NCI-H2196 treated with DMSO at 0.1 percent for 48 hours (cell line): ENCODE results near the gene CTDSPL.

ENCODE experiments used
- DNase-seq: peaks from one replicate; lab custom pipeline; 2025; ENCODE audit not compliant: unreplicated experiment; lab: John Stamatoyannopoulos, UW

CTDSPL gene

DNA sequence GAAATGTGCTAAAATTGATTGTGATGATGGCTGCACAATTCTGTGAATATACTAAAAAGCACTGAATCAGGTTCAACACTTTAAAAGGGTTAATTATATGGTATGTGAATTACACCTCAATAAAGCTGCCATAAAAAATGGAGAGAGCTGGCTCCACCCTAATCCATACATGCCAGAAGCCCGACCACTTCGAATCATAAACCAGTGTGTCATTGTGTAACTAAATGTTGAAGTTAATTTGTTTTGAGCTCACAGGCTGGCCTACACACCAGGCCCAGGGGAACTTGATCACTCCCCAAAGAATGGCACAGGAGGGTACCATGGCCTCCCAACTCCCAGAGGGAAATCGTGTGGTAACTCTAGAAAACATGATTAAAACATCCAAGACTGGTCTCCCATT is 153.8 kb downstream of the CTDSPL start:
- no peak for DNase-seq

DNA sequence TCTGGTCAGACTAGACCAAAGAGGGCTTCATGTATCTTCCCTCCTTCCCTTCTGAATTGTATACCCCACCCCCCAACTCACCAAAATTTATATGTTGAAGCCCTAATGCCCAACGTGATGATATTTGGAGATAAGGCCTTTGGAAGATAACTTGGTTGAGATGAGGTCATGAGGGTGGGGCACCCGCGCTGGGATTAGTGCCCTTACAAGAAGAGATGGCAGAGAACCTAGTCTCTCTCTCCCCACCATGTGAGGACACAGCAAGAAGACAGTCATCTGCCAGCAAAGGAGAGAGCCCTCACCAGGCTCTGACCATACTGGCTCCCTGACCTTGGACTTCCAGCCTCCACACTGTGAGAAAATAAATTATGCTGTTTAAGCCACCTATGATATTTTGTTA is 154.3 kb downstream of the CTDSPL start:
- no peak for DNase-seq

DNA sequence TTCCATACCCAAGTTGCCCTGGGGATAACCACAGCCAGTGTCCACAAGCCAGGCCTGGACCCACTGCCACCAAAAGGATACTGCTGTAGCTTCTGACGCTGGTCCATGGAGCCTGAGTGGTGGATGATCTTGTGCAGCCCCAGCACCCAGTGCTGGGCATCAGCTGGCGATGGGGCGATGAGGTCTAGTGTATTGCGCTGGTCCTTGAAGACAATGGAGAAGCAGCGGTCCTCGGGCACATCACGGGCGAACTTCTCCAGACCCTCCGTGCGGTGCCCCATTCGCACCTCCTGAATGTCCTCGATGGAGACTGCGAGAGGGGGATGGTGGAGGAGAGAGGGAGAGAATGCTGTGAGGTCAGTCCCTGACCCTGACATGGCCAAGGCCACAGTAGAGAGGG is 154.7 kb downstream of the CTDSPL start:
- no peak for DNase-seq

DNA sequence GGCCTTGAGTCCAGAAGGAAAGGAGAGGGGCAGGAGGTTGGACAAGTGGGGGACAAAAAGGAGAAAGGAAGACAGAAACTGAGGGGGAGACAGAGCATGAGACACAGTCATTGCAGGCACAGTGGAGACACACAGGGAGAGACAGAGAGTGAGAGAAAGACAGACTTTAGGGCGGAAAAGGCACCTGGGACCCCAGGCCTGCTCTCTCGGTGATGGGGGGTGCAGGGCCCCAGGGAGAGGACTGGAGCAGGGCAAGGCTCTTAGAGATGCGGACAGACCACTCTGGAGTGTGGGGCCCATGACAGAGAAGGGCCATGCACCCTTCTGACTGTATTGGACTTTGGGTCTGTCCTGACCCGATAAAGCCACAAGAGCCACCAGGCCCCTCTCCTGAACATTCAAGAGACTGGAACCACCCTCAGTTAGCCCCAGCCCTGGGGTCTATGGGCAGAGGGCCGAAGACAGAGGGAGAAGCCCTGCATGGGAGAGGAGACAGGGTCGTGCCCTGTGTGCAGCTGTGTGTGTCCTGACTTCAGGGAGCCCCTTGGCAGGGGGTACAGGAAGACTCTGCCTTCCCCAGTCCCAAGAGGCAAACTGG is 155.3 kb downstream of the CTDSPL start:
- DNase-seq: no peak

DNA sequence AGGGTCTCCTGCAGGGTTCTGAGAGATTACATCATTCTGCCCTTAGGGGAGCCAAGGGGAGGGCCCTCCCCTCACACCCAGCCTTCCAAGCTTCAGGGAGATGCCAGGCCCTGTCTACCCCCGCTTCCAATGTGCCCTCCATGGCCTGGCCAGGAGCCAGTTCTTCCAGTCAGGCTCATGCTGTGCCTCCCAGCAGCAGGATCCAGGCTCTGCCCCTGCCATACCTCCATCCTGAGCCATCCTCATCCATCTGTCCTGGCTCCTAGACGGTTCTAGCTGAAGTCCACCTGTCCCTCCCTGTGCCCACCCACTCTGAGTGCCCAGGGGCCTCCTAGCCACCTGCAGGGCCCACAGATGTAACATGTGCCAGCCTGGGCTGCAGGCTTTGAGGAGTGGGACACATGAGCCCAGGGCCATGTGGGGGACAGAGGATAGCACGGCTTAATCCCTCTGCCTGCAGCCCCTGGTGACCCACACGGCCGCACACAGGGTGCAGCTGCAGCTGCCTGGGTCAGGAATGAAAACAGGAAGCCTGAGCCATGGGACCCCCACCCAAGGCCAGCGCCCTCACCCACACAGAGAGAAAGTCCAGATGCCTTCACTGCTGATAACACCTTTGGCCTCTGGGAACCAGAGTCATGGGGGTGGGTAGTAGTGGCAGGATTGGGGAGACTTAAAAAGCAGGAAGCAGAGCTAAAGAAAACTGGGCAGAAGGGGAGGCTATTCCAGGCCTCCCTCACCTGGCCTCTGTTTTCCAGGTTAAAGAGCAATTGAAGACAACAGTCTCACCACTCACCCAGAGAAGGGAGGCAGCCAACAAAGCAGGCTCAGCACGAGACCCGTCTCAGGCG is 156.0 kb downstream of the CTDSPL start:
- no peak for DNase-seq

DNA sequence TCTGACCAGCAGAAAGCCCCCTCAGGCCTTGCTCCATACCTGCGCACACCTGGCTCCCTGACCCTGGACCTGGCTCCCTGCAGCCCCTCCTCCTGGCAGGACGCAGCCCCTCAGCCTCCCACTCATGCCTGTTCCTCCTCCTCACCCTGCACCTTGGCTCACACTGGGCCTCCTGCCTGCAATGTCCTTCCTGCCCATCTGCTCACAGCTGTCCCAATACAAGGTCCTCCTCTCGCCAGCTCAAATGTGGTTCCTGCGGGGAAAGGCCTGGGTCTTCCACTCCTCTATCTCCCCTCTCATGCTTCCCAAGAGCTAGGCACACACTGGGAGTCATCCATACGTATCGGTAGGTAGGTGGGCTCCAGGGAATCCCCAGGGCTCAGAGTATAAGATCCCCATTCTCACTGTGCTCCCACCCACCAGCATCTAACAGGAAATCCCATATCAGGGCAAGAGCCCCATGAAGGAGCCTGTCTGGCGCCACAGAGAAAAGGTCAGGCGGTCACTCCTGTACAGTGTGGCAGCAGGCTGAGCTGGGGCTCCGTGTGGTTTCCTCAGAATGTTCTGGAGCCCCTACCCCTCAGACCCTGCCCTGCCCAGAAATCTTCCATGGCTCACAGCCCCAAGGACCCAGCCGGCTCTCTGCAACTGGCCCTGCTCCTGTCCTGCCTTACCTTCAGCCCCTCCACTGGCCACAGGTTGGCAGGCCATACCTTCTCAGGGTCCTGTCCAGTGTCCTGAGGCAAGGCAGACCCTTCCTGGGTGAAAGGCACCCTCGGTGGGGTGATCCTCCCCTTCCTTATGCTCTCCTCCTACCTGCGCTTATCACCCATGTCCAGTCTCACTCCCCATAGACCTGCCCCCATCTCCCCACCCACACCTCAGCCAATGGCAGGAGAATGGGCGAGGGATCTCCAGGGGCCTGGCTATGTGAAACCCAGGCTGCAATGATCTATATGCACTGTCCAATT is 156.9 kb downstream of the CTDSPL start:
- no peak for DNase-seq

DNA sequence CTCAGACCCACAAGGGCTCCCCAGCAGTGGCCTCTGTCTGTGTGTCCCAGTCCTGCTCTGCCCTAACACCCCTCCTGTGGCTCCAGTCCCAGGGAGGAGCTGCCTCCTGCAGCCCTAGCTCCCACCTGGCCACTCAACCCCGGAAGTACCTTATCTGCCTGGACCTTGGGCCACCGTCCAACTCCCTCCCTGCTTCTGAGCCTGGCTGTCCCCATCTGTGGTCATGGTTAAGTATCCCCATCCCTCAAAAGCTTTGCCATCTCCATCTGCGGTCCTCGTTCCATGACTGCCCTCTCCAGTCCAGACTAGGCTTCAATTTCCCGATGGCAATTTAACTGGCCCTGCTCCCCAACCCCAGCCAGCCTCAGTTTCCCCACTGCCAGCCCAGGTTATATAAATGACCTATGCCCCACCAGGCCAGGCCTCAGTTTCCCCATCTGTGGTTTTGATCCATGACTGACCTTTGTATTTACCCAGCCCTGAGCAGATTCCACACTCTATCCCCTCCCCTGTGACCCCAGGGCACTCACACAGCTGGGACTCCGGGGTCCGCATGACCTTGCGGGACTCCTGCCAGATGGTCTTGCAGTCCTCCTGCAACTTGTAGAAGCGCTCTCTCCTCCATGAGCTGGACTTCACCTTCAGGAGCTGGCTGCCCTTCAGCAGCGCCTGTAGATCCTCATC is 158.1 kb downstream of the CTDSPL start:
- no peak for DNase-seq

DNA sequence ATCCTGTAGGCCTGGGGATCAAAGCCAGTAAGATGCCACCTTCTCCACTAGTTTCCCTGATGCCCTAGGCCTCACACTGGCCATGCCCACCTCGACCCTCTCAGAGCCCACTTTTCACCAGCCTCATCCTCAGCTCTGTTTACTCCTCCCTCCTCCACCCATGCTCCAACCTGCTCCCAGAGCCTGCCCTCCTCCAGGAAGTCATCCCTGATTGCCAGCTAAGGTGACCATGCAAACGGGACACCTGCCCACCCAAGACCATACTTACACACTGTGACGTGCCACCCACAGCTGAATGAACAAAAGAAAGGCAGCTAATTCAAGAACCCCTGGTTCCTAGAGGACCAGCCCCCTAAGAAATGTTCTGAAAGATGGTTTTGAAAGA is 158.7 kb downstream of the CTDSPL start:
- no peak for DNase-seq

DNA sequence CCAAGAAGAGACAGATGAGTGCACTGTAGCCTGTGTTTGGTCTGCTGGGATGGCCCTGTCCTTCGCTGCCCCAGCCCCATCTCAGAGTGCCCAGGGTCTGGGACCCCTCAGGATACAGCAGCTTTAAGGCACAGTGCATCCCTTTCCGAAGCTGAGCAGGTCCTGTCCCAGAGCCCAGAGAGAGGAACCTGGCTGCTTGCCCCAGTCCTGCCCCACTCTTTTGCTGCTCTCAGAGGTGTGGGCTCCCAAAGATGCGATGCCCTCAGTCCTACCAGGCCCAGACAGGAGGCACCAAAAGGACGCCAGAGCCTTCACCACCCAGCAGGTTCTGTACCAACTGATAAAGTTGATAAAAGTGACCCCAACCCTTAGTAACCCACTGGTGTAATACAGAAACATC is 159.5 kb downstream of the CTDSPL start:
- DNase-seq: no peak

DNA sequence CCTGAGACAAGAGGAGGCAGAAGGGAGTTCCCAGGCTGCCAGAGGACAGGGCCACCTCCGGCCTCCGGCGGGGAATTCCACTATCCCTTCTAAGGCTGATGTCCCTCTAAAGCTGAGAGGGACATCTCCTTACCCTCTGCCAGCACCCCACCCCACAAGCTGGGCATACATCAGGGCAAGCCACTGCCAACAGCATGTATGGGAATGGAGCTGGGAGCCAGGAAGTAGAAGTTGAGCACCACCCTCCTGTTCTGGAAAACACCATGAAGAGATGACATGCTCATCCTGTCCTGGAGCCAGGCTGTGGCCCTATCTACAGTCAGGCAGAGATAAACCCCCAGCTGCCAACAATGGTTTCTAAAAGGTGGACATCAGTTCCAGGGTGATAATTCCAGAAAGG is 160.6 kb downstream of the CTDSPL start:
- no peak for DNase-seq

DNA sequence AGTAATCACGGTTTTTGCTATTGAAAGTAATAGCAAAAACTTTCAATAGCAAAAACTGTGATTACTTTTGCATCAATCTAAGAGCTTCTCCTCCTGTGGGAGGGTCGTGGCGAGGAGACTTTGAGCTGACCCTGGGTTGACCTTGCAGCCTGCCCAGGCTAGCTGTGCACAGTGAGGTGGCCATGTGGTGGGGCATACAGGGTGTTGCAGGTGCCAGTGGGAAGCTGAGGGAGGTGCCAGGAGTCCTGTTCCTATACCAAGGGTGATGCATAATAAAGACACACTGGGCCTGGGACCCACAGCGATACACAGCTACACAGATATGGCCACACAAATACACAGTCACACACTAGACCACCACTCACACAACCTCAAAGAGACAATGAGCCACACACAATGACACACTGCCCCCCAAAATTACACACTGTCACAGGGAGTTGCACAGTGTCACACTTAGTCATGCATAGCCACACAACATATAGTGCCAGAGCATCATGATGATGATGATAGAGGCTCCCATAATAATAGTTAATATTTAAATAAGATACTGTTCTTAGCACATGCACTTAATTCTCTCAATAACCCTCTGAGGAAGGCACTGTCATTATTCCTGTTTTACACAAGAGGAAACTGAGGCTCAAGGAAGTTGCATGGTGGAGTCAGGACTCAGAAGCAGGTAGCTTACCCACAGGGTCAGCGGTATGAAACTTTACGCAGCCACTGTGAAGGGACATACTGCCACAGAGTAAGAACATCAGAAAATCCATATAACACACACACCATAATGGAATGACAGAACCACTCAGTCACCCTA is 161.4 kb downstream of the CTDSPL start:
- DNase-seq: no peak

DNA sequence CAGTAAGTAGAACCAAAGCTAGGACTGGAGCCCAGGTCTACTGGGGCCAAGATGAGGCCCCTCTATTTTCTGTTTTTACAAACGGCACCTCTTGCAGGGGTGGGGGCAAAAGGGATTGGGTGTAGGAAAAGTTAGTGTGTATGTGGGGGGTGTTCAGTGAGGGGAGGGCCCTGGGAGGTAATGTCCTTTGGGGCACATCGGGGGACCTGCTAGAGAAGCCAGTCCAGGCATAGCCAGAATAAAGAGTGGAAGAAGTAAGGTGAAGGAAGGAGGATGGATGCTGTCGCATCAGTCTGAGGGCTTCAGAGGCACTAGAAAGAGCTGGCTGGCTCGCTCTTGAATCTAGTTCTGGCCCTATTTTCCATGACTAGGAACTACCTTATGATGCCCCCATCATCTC is 165.2 kb downstream of the CTDSPL start:
- DNase-seq: no peak

DNA sequence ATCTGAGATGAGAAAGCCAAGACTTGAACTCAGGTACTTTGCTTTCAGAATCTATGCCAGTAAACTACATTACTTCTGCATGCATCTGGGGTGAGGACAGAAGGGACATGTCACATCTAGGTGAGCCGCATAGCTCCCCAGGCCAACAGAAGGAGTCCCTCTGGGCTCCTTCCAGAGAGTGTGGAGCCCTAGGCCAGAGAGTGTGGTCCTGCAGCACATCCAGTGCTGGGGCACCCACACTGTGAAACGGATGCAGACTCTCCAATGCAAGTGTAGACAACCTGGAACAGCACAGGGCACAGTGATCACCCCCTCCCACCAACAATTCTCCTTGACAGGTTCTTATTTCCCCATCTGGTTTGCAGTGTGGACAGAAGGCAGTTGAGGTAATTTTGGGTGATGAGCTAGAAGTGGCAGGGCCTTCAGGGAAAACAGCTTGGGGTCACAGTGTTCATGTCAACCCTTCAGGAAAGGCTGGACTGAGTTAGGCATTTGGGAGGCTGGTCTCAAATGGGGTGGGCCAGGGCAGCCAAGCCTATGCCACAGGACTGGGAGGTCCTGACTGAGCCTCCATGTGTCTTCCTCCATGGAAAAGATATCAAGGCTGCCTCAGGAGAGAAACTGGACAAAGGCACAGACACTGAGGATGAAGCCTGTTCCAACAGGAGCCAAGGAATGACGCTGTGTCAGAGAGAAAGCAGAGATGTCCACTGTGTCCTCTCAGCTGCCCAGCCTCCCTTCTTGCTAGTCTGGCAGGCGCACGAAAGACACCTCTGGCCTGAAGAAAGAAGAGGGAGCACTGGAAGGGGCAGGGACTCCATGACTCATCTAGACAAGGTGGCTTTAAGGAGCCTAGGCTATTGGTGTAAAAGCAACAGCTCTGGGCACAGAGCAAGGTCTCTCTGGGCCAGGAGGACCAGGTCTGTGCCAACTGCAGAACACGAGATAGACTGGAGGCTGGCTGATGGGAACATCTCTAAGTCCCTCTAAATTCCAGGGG is 166.1 kb downstream of the CTDSPL start:
- no peak for DNase-seq

DNA sequence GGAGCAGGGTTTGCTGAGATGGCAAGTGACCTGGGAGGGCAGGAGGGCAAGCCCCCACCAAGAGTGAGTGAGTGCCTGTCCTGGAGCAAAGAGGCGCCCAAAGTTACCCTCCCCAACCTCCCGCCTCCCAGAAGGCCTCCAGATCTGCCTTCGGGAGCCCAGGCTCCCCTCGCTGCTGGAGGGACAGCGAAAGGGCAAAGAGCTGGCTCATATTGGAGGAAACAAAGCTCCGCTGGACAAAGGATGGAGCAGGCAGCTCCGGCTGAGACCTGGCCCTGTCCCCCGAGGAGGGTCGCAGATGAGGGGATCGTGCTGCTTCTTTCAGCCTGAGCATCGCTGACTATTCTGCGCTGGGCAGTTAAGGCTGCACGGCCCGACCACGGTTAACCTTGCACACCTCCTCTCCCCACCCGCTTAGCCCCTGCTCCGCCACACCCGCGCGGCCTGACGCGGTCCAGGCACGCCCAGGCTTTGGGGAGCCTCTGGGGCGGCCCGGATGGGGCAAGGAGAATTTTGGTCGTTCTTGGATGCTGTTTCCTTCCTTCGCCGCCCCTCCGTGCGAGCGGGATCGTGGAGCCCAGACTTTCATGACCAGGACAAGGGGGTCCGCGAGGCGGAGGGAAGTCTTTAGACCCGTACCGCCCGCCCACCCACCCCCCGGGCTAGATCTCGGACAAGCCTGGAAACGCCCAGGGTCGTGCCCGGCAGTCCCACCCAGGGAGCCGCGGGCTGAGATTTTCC is 167.1 kb downstream of the CTDSPL start:
- no peak for DNase-seq

DNA sequence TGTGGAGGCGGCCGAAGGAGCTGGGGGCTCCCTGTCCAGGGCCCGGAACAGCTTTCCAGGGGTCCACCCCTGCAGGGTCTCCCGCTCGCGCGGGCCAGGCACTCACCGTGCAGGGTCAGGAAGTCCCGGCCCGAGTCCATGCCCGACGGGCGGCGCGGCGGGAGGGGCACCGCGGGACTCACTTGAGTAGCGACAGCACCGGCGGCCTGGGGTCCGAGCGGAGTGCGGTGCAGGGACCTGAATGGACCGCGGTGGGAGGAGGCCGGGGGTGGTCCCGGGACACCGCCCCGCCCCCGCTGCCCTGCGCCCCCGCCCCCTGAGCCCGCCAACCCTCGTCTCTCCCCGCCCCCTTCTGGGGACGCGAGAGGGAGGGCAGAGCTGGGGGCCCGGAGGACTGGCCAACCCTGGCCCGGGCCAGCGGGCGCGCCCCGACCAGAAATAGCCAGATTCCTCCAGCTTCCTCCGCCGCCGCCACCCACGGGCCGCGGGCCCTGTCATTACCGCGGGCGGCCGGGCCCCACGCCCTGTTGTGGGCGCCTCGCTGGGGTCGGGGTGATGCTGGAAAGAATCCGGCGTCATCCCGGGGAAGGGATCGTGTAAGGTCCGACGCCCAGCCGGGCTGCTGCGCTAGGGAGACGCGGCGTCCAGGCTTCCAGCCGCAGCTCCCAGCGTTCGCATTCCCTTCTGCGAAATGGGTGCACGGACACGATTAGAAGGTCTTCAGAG is 167.9 kb downstream of the CTDSPL start, which contains the start of gene PLCD1:
Gene PLCD1 (minus strand): TSS at position 243 of the 726 bp plus-strand sequence. CDS start 103 bp downstream, at position 140.
- DNase-seq: no peak

DNA sequence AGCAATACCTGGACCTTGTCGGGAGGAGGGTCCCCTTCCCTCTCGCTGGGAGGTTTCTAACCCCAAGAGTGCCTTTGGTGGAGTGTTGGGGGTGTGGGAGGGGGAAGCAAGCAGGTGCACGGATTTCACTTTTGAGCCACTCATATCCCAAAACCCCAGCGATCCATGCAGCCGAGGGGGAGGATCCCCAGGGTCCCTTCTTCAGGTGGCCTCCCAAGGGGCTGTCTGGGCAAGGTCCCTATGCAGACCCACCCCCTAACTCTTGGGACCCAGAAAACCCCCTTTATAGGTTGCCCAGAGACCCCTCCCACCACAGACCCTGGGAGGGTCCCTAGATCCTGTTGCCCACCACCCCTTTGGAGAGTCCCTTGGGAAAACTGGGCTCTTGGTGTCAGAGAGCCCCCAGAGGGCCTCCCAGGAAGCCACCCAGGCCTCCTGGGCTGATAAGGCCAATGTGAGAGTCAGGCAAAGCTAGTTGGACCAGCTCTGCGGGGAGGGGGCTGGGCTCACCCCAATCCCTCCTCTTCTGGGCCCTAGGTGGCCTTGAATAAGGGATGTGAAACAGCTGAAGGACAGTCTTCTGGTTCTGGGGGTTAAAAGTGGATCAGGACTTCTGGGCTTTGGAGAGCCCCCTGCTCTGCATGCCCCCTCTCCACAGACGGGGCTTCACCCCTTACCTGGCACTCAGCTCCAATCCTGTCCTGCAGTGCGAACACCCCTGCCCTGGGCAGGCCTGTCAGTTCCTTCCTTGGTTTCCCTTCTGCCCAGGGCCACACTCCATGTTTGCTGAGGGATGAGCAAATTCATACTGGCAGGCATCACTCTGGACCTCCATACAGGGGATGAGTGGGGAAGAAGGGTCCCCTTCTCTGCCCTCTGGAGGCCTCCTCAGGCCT is 168.7 kb downstream of the CTDSPL start:
- no peak for DNase-seq
